GM19351 (cell line): ENCODE results near the gene GHR.

Experiments
- ATAC-seq: cut with Tn5 transposase; IDR thresholded peaks from one replicate; pipeline ENCODE4 v1.9.1; 2021; ENCODE audit warnings: mild to moderate bottlenecking, moderate library complexity; ENCODE audit not compliant: unreplicated experiment

GHR gene

GRCh38 chr5:42597318-42597937, 174.2 kb downstream of the GHR start:
- ATAC-seq: no peak

- no peak for ATAC-seq
Measured at GRCh38 chr5:42598311-42598710, 175.1 kb downstream of the GHR start.

GRCh38 chr5:42599106-42599505, 175.9 kb downstream of the GHR start:
- ATAC-seq: no peak

DNA sequence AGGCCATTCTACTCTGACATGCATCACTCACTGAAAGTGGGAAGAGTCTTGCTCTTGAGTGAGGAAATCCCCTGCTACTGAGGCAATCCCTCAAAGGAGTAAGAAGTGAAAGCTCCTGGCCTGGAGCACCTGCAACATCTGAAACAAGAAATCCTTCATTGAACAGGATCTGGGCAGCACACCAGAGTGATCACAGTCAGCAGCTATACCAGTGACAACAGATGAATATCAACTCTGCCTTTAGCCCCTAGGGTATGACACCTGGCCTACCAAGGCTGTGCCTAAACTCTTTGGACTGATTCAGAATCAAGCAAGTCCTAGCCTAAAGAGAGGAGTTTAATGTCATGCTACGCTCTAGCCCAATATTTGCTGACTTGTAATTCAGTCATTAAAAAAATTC, 177.2 kb downstream of the GHR start:
- ATAC-seq: no peak

DNA sequence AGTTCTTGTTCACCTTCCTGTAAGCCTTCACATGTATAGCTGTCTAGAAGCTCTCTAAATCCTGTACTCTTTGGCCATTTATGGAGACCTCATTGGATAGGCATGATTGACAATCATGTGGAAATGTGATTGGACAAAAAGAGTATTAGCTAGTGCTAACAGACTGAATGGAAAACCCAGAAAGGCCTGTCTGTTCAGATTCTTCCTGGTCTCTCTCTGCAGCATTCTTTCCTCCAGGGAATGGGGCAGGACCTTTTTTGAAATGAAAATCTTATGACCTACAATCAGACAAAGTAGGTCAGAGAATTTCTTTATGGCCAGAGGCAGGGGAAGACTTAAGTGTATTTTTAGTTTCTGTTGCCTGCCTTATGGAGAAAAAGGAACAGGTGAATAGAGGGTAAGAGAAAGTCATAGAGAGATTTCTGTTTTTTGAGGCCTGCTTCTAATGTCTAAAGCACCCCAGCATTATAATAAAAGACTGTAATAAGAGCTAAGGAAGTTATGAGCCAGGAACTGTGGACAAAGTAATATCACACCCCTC, 181.0 kb downstream of the GHR start:
- no peak for ATAC-seq

DNA sequence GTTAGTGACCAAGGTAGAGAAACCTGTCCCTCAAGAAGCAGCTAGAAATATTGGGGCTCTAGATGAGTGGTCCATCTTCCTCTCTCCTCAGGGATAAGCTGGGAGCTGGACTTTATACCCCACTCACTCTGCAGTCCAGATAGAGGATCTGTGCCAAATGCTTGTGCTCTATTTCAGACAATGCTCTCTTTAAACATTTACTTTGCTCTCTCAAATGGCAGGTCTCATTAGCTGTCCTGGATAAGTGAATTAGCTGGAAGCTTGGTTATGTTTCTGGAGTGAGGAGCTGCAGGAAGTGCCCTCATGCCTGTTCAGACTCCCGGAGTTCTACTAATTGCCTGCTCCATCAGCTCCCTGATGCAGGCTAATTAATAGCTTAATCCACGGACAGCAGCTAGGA, 182.3 kb downstream of the GHR start:
- ATAC-seq: no peak

GRCh38 chr5:42606464-42606869, 183.2 kb downstream of the GHR start:
- ATAC-seq: no peak

GRCh38 chr5:42611437-42611836, 188.2 kb downstream of the GHR start:
- ATAC-seq: no peak

DNA sequence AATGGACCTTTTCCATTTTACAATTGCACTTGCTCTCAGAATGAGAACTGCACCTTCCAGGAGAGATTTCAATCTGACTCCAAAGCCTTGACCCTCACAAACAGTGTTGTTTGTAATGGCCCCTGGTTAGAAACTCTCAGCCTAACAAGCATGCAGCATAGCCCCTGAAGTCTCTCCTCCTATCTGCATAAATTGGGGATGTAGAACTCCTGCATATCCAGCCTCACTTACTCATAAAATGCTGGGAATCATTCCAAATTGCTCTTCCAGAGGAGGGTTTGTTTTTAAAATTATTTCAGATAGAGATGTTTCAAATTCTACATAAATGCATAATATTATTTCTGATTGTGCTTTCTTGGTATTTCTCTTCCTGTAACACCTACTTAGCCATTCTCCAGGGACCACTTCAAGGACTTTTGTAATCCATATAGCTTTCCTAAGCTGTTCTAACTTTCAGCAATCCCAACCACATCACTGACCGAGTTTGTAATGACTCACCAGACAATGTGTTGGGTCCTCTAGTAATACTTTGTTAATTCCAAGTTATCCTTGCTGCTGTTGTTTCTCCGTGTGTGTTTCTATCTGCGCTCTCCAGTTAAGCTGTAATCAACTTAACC, 189.6 kb downstream of the GHR start:
- no peak for ATAC-seq

DNA sequence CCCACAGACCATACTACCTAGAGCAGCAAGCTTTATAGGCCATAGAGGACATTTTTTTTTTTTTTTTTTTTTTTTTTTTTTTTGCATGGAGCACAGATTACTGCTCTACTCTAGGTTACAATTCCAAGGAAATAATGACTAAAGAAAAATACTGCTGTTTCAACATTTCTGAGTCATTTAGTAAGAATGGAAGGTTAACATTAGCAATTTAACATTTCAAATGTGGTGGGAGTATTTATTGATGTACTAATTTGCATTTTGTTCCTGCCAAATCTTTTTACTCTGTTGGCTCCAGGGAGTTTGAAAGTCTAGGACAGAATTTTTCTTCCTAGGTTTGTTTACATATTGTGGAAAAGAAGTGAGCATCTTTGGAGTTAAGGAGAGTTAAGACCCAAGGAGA, 191.3 kb downstream of the GHR start:
- ATAC-seq: no peak

DNA sequence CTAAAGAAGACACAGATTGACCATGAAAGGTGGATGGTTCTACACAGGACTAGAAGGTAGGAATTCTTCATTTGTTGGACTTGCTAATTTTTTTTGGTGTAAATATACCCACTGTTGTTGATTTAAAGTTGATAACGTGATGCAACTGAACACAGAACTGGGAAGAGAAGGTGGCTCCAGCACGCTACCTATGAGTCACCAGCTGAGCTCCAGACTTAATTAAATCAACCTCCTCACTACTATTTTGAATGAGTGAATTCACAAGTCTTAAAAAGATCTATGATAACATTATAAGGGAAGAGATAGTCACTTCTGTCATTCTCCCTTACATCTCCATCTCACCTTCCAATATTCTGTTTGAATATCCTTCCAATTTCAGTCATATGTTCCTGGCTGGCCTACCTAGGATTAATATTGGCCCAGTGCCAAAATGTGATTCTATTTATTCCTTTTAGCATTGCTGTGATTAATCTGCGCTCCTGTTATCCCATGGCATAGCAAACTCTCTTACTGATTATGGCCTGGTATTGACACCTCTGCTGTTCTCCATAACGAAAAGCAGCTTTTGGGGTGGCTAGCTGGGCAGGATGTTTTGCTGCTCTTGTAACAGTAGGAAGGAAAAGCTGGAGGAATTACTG, 197.5 kb downstream of the GHR start:
- no peak for ATAC-seq

DNA sequence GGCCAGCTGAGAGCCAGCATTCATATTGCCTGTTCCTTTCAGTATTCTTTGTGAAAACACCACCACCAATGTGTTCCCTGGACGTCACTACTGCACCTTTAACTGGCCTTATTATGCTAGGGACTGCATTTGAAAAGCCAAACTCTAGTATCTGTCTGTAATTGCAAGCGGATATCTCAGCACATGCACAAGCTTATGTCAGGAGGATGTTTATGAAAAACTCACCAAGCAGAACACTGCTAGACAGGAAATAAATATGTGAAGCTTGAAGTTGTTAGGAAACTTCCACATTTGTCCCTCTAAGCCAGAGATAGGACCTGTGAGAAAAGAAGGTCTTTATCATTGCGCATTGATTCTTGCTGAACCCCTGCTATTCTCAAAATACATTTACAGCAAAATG, 198.0 kb downstream of the GHR start:
- ATAC-seq: peak; percentile 60

DNA sequence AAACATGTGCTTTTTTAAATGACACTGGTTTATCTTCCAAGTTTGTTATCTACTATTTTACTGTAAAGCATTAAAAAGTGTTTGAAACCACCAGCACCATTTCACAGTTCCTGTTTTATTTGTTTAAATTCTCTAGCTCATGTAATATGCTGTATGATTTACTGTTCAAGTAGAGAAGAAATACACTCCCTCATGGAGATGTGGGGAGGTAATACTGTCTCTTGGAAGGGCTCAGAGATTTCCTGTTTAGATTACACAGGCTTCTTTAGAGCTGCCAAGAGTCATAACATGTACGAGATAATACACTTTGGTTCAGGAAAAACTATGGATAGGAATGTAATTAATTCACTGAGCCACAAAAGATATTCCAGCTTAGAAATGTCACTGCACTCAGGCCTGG, 198.4 kb downstream of the GHR start:
- peak; percentile 35 for ATAC-seq

- ATAC-seq: no peak
Measured at GRCh38 chr5:42624912-42625311, 201.7 kb downstream of the GHR start.

DNA sequence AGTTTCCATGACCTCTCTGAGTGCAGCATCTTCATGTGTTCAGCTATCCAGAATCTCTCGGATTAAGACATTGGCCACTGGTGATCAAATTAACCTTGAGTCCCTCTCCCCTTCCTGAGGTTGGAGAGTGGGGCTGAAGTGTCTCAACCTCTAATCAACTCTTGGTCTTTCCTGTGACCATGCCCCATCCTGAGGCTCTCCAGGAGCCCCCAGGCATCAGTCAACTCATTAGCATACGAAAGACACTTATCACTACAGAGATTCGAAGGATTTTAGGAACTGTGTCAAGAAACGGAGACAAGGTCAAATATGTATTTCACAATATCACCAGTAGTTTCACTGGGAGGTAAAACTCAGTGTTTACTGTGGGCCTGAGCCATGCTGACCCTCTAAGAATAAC, 203.2 kb downstream of the GHR start:
- no peak for ATAC-seq

- ATAC-seq: no peak
Measured at GRCh38 chr5:42628821-42629220, 205.6 kb downstream of the GHR start.

- no peak for ATAC-seq
Measured at GRCh38 chr5:42629284-42629683, 206.0 kb downstream of the GHR start.

DNA sequence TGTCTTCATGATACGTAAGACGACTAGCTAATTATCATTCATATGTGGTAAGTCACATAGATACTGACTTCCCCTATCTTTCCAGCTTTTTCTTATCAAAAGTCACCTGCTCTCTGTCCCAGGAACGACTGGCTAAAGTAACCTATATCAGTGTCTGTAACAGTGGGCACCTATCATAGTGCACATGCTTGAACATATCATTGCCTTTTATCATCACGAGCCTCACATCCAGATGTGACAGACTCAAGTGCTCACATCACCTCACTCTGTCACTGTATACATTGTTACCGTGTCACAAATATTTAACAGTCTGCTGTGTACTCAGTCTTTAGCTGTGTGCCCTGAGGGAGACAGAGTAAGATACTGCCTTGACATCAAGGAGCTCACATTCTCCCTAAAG, 208.0 kb downstream of the GHR start:
- ATAC-seq: no peak

GRCh38 chr5:42632354-42632900, 209.2 kb downstream of the GHR start:
- ATAC-seq: peak; percentile 61

GRCh38 chr5:42634575-42634974, 211.3 kb downstream of the GHR start:
- no peak for ATAC-seq

- no peak for ATAC-seq
Measured at GRCh38 chr5:42636425-42636824, 213.2 kb downstream of the GHR start.

DNA sequence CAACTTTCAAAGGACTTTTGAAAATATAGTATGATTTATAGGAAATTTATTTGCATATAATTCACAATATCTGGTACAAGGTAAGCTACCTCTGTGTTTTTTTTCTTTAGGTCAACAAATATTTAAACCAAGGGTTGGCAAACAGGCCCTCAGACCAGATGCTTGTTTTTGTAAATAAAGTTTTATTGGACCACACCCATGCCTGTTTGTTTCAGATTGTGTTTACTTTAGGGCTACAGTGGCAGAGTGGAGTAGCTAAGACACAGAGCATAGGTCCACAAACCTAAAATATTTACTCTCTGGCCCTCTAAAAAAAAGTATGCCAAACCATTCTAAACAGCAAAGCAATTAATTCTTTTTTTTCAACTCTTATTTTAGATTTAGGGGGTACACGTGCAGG, 213.7 kb downstream of the GHR start:
- no peak for ATAC-seq
